Measurements from ENCODE around the gene ADAM11. TPM values are rescaled to one million over a fixed set of nuclear protein-coding genes. Genes with fewer than 3 reads are reported as not detected.
"Not testable (repeated sequence)": the region's sequence is repeated elsewhere in the genome, so short reads cannot be mapped to it uniquely, and the experiment has no call there.

Gene ADAM11
- total RNA-seq, 2 donors from 2014 or later: 0.31 to 0.53 TPM

- Mint-ChIP-seq H3K4me1 (ENCODE audit: low read depth in 2 of 2) (no peaks in the 10 kb centered on the region), H3K27ac (no peak overlapping the region), H3K36me3 (no peaks in the 10 kb centered on the region), H3K27me3 (no peaks in the 10 kb centered on the region), H3K4me3 (no peak overlapping the region), H3K9me3 (no peaks in the 10 kb centered on the region)
- ATAC-seq: no peak
- DNase-seq (ENCODE audit: low spot score): no peak
These were observed 8.8 kb upstream of the ADAM11 start for GRCh38 chr17:44749980-44750318.

GRCh38 chr17:44751331-44751730 is 7.5 kb upstream of the ADAM11 start:
- DNase-seq (ENCODE audit: low spot score) (no peak), ATAC-seq (no peak)
- H3K4me3 Mint-ChIP-seq: no peak overlapping the region
- no peaks in the 10 kb centered on the region for H3K27me3 Mint-ChIP-seq
- H3K36me3 Mint-ChIP-seq: no peaks in the 10 kb centered on the region
- H3K4me1 Mint-ChIP-seq (ENCODE audit: low read depth in 2 of 2): no peaks in the 10 kb centered on the region
- H3K27ac Mint-ChIP-seq: no peak overlapping the region
- H3K9me3 Mint-ChIP-seq: no peaks in the 10 kb centered on the region

- no peak for DNase-seq (ENCODE audit: low spot score)
- Mint-ChIP-seq H3K36me3 (no peaks in the 10 kb centered on the region), H3K9me3 (no peaks in the 10 kb centered on the region), H3K27ac (no peak overlapping the region), H3K4me3 (no peak overlapping the region), H3K27me3 (no peaks in the 10 kb centered on the region), H3K4me1 (ENCODE audit: low read depth in 2 of 2) (no peaks in the 10 kb centered on the region)
- ATAC-seq: no peak
These were observed 7.0 kb upstream of the ADAM11 start for GRCh38 chr17:44751806-44752205.

GRCh38 chr17:44752953-44753861 is 5.6 kb upstream of the ADAM11 start:
- no peak for DNase-seq (ENCODE audit: low spot score)
- H3K27ac Mint-ChIP-seq: no peak overlapping the region
- H3K4me1 Mint-ChIP-seq (ENCODE audit: low read depth in 2 of 2): peaks cover 0 to 2% of the 10 kb centered on the region in 2 donors
- no peaks in the 10 kb centered on the region for H3K36me3 Mint-ChIP-seq
- peaks cover 0 to 6% of the 10 kb centered on the region in 2 donors for H3K27me3 Mint-ChIP-seq
- no peak overlapping the region for H3K4me3 Mint-ChIP-seq
- H3K9me3 Mint-ChIP-seq: no peaks in the 10 kb centered on the region
- no peak for ATAC-seq

- no peaks in the 10 kb centered on the region for H3K9me3 Mint-ChIP-seq
- DNase-seq (ENCODE audit: low spot score) (no peak), ATAC-seq (no peak)
- H3K27ac Mint-ChIP-seq: no peak overlapping the region
- peaks cover 0 to 3% of the 10 kb centered on the region in 2 donors for H3K4me1 Mint-ChIP-seq (ENCODE audit: low read depth in 2 of 2)
- H3K27me3 Mint-ChIP-seq: peaks cover 0 to 7% of the 10 kb centered on the region in 2 donors
- no peaks in the 10 kb centered on the region for H3K36me3 Mint-ChIP-seq
- no peak overlapping the region for H3K4me3 Mint-ChIP-seq
These were observed 4.5 kb upstream of the ADAM11 start for GRCh38 chr17:44754276-44754675.

- not testable (repeated sequence) for H3K4me3 Mint-ChIP-seq; H3K36me3 Mint-ChIP-seq; DNase-seq (ENCODE audit: low spot score); ATAC-seq; H3K4me1 Mint-ChIP-seq (ENCODE audit: low read depth in 2 of 2); H3K27ac Mint-ChIP-seq; H3K27me3 Mint-ChIP-seq; H3K9me3 Mint-ChIP-seq
These were observed 3.6 kb upstream of the ADAM11 start for GRCh38 chr17:44755180-44755579.

GRCh38 chr17:44757045-44757917 is 1.5 kb upstream of the ADAM11 start:
- Mint-ChIP-seq H3K27me3 (peaks cover 5 to 14% of the 10 kb centered on the region in 2 donors), H3K4me1 (ENCODE audit: low read depth in 2 of 2) (peaks cover 0 to 3% of the 10 kb centered on the region in 2 donors), H3K27ac (no peak overlapping the region), H3K36me3 (no peaks in the 10 kb centered on the region), H3K4me3 (no peak overlapping the region), H3K9me3 (no peaks in the 10 kb centered on the region)
- ATAC-seq (peak in 1 of 2 donors; percentile 3), DNase-seq (ENCODE audit: low spot score) (no peak)

GRCh38 chr17:44757918-44758413 is 822 bp upstream of the ADAM11 start:
- Mint-ChIP-seq H3K36me3 (no peaks in the 10 kb centered on the region), H3K9me3 (no peaks in the 10 kb centered on the region), H3K27me3 (peaks cover 5 to 14% of the 10 kb centered on the region in 2 donors), H3K4me3 (peak overlapping the region; percentile 44), H3K4me1 (ENCODE audit: low read depth in 2 of 2) (peaks cover 0 to 3% of the 10 kb centered on the region in 2 donors), H3K27ac (no peak overlapping the region)
- ATAC-seq (no peak), DNase-seq (ENCODE audit: low spot score) (no peak)

GRCh38 chr17:44759086-44759915 is 513 bp downstream of the ADAM11 start:
- Mint-ChIP-seq H3K36me3 (no peaks in the 10 kb centered on the region), H3K27me3 (peaks cover 5 to 14% of the 10 kb centered on the region in 2 donors), H3K9me3 (no peaks in the 10 kb centered on the region), H3K27ac (no peak overlapping the region), H3K4me1 (ENCODE audit: low read depth in 2 of 2) (peaks cover 0 to 3% of the 10 kb centered on the region in 2 donors), H3K4me3 (no peak overlapping the region)
- peak; percentile 15 to 30 for ATAC-seq
- DNase-seq (ENCODE audit: low spot score): no peak

GRCh38 chr17:44759916-44760243 is 1.1 kb downstream of the ADAM11 start:
- H3K9me3 Mint-ChIP-seq: no peaks in the 10 kb centered on the region
- no peaks in the 10 kb centered on the region for H3K36me3 Mint-ChIP-seq
- H3K4me1 Mint-ChIP-seq (ENCODE audit: low read depth in 2 of 2): peaks cover 0 to 3% of the 10 kb centered on the region in 2 donors
- DNase-seq (ENCODE audit: low spot score) (no peak), ATAC-seq (no peak)
- H3K27ac Mint-ChIP-seq: no peak overlapping the region
- no peak overlapping the region for H3K4me3 Mint-ChIP-seq
- peaks cover 5 to 14% of the 10 kb centered on the region in 2 donors for H3K27me3 Mint-ChIP-seq

- peaks cover 5 to 14% of the 10 kb centered on the region in 2 donors for H3K27me3 Mint-ChIP-seq
- ATAC-seq (no peak), DNase-seq (ENCODE audit: low spot score) (no peak)
- no peak overlapping the region for H3K4me3 Mint-ChIP-seq
- peaks cover 0 to 3% of the 10 kb centered on the region in 2 donors for H3K4me1 Mint-ChIP-seq (ENCODE audit: low read depth in 2 of 2)
- no peak overlapping the region for H3K27ac Mint-ChIP-seq
- H3K9me3 Mint-ChIP-seq: no peaks in the 10 kb centered on the region
- H3K36me3 Mint-ChIP-seq: no peaks in the 10 kb centered on the region
These were observed 1.9 kb downstream of the ADAM11 start for GRCh38 chr17:44760474-44761308.

GRCh38 chr17:44761932-44762810 is 3.4 kb downstream of the ADAM11 start:
- no peaks in the 10 kb centered on the region for H3K36me3 Mint-ChIP-seq
- DNase-seq (ENCODE audit: low spot score) (no peak), ATAC-seq (no peak)
- H3K27ac Mint-ChIP-seq: no peak overlapping the region
- H3K4me1 Mint-ChIP-seq (ENCODE audit: low read depth in 2 of 2): peaks cover 0 to 3% of the 10 kb centered on the region in 2 donors
- no peak overlapping the region for H3K4me3 Mint-ChIP-seq
- H3K9me3 Mint-ChIP-seq: no peaks in the 10 kb centered on the region
- H3K27me3 Mint-ChIP-seq: peaks cover 5 to 13% of the 10 kb centered on the region in 2 donors
